ENCODE measurements around the gene EFCAB8. TPM values are rescaled to one million over a fixed set of nuclear protein-coding genes. Genes with fewer than 3 reads are reported as not detected.

Gene EFCAB8
- total and polyA plus RNA-seq, 4 experiments from 2014 or later: 1.5 to 1.8 TPM; not detected in 2

- H3K4me3 Mint-ChIP-seq: peak overlapping the region in 6 of 8 donors; percentile 17 to 84 (median 52)
Observed at GRCh38 chr20:32970115-32970972, 111.6 kb downstream of the EFCAB8 start.

GRCh38 chr20:32970973-32971300, 112.2 kb downstream of the EFCAB8 start:
- H3K27ac Mint-ChIP-seq: no peak overlapping the region
- Histone ChIP-seq H3K36me3 (ENCODE audit: insufficient read depth, low read length) (no peaks in the 10 kb centered on the region), H3K4me3 (ENCODE audit: low read length in 2 of 2) (peak overlapping the region in 1 of 2 donors; percentile 42), H3K27me3 (ENCODE audit: insufficient read depth, low read length) (no peaks in the 10 kb centered on the region), H3K4me1 (ENCODE audit: insufficient read depth, low read length) (peaks cover 91% of the 10 kb centered on the region), H3K9me3 (ENCODE audit: control insufficient read depth in 1 of 2, low read length in 2 of 2) (peaks cover 0 to under 1% of the 10 kb centered on the region in 2 donors), H3K27ac (ENCODE audit: low read depth, low read length) (peak overlapping the region; percentile 94)
- peaks cover 0 to 17% (median 7%) of the 10 kb centered on the region in 8 donors for H3K9me3 Mint-ChIP-seq
- peak overlapping the region in 3 of 8 donors; percentile 13 to 72 (median 29) for H3K4me3 Mint-ChIP-seq
- ChIA-PET CTCF (ENCODE audit: partially characterized antibody) (interaction anchor here (0.8 to 10.1 kb wide), 4 partner anchors 12 to 26 kb away, joined by 3 to 86 read pairs (median 3); no protein-coding TSS in a partner anchor), POLR2A (ENCODE audit: partially characterized antibody) (interaction anchor here (0.6 to 3.6 kb wide), 7 partner anchors 11 to 106 kb away, joined by 3 to 33 read pairs (median 4); partner anchors contain the start of gene SUN5)
- H3K4me1 Mint-ChIP-seq: peaks cover 0 to 74% (median 31%) of the 10 kb centered on the region in 4 donors
- intact Hi-C loops (cut with micrococcal nuclease): loop anchor here (5.0 to 10.0 kb wide), 3 partner anchors 36 to 436 kb away; partner anchors contain the start of gene BPIFB2
- H3K27me3 Mint-ChIP-seq: no peaks in the 10 kb centered on the region
- DNase-seq: no peak
- peaks cover 3 to 14% of the 10 kb centered on the region in 2 donors for H3K36me3 Mint-ChIP-seq

More at GRCh38 chr20:32970115-32970972, 111.6 kb downstream of the EFCAB8 start:
- intact Hi-C loops (cut with micrococcal nuclease): loop anchor here (5.0 to 10.0 kb wide), 3 partner anchors 37 to 436 kb away; partner anchors contain the start of gene BPIFB2
- peaks cover 0 to 11% (median 4%) of the 10 kb centered on the region in 8 donors for H3K9me3 Mint-ChIP-seq
- no peak for DNase-seq
- no peaks in the 10 kb centered on the region for H3K36me3 ChIP-seq (ENCODE audit: insufficient read depth, low read length)
- H3K4me3 ChIP-seq (ENCODE audit: low read length in 2 of 2): peak overlapping the region in 1 of 2 donors; percentile 42
- peaks cover 0 to 74% (median 32%) of the 10 kb centered on the region in 4 donors for H3K4me1 Mint-ChIP-seq
- H3K36me3 Mint-ChIP-seq: peaks cover 3 to 14% of the 10 kb centered on the region in 2 donors
- H3K9me3 ChIP-seq (ENCODE audit: control insufficient read depth in 1 of 2, low read length in 2 of 2): no peaks in the 10 kb centered on the region
- POLR2A ChIA-PET (ENCODE audit: partially characterized antibody): interaction anchor here (0.6 to 3.6 kb wide), 3 partner anchors 20 to 107 kb away, joined by 3 to 33 read pairs (median 3); no protein-coding TSS in a partner anchor
- H3K27me3 Mint-ChIP-seq: no peaks in the 10 kb centered on the region
- H3K27ac ChIP-seq (ENCODE audit: low read depth, low read length): peak overlapping the region; percentile 94
- H3K27ac Mint-ChIP-seq: peak overlapping the region in 4 of 7 donors; percentile 95 to 99 (median 97)
- CTCF ChIA-PET (ENCODE audit: partially characterized antibody): interaction anchor here (0.8 to 10.1 kb wide), 3 partner anchors 13 to 26 kb away, joined by 3 to 86 read pairs (median 3); no protein-coding TSS in a partner anchor
- no peaks in the 10 kb centered on the region for H3K27me3 ChIP-seq (ENCODE audit: insufficient read depth, low read length)
- peaks cover 92% of the 10 kb centered on the region for H3K4me1 ChIP-seq (ENCODE audit: insufficient read depth, low read length)

- H3K27me3 Mint-ChIP-seq: no peaks in the 10 kb centered on the region
Observed at GRCh38 chr20:32971703-32972161, 113.0 kb downstream of the EFCAB8 start.

GRCh38 chr20:32972181-32973076, 113.7 kb downstream of the EFCAB8 start:
- POLR2A ChIA-PET (ENCODE audit: partially characterized antibody): interaction anchor here (0.7 to 3.6 kb wide), 12 partner anchors 9 to 70 kb away, joined by 3 to 33 read pairs (median 4); partner anchors contain the start of gene SUN5
- peak overlapping the region; percentile 13 to 42 for H3K4me3 ChIP-seq (ENCODE audit: low read length in 2 of 2)
- intact Hi-C loops (cut with micrococcal nuclease): loop anchor here (1.0 to 10.0 kb wide), 4 partner anchors 27 to 438 kb away; partner anchors contain the start of gene BPIFB2
- peaks cover 11 to 15% of the 10 kb centered on the region in 2 donors for H3K36me3 Mint-ChIP-seq
- H3K27me3 ChIP-seq (ENCODE audit: insufficient read depth, low read length): no peaks in the 10 kb centered on the region
- no peaks in the 10 kb centered on the region for H3K36me3 ChIP-seq (ENCODE audit: insufficient read depth, low read length)
- peak; percentile 91 to 97 (median 93) for DNase-seq
- H3K27ac Mint-ChIP-seq: no peak overlapping the region
- CTCF ChIA-PET (ENCODE audit: partially characterized antibody): interaction anchor here (0.9 to 10.1 kb wide), 6 partner anchors 11 to 64 kb away, joined by 3 to 86 read pairs (median 3); partner anchors contain the start of gene SUN5
- H3K4me3 Mint-ChIP-seq: peak overlapping the region in 1 of 8 donors; percentile 36
- H3K27ac ChIP-seq (ENCODE audit: low read depth, low read length): peak overlapping the region; percentile 94
- H3K4me1 ChIP-seq (ENCODE audit: insufficient read depth, low read length): peaks cover 91% of the 10 kb centered on the region
- H3K9me3 Mint-ChIP-seq: peaks cover 0 to 32% (median 17%) of the 10 kb centered on the region in 8 donors
- peaks cover 0 to 13% of the 10 kb centered on the region in 2 donors for H3K9me3 ChIP-seq (ENCODE audit: control insufficient read depth in 1 of 2, low read length in 2 of 2)
- peaks cover 8 to 70% (median 34%) of the 10 kb centered on the region in 4 donors for H3K4me1 Mint-ChIP-seq
- no peaks in the 10 kb centered on the region for H3K27me3 Mint-ChIP-seq

More at GRCh38 chr20:32971703-32972161, 113.0 kb downstream of the EFCAB8 start:
- H3K36me3 Mint-ChIP-seq: peaks cover 9 to 16% of the 10 kb centered on the region in 2 donors
- no peak overlapping the region for H3K27ac Mint-ChIP-seq
- Histone ChIP-seq H3K27ac (ENCODE audit: low read depth, low read length) (peak overlapping the region; percentile 94), H3K9me3 (ENCODE audit: control insufficient read depth in 1 of 2, low read length in 2 of 2) (peaks cover 0 to 8% of the 10 kb centered on the region in 2 donors), H3K4me1 (ENCODE audit: insufficient read depth, low read length) (peaks cover 91% of the 10 kb centered on the region), H3K36me3 (ENCODE audit: insufficient read depth, low read length) (no peaks in the 10 kb centered on the region), H3K27me3 (ENCODE audit: insufficient read depth, low read length) (no peaks in the 10 kb centered on the region), H3K4me3 (ENCODE audit: low read length in 2 of 2) (peak overlapping the region; percentile 13 to 42)
- DNase-seq: peak in 2 of 5 donors; percentile 54 to 63
- POLR2A ChIA-PET (ENCODE audit: partially characterized antibody): interaction anchor here (1.1 to 3.6 kb wide), 10 partner anchors 8 to 70 kb away, joined by 3 to 33 read pairs (median 4); partner anchors contain the start of gene SUN5
- H3K9me3 Mint-ChIP-seq: peaks cover 0 to 25% (median 13%) of the 10 kb centered on the region in 8 donors
- H3K4me3 Mint-ChIP-seq: no peak overlapping the region
- intact Hi-C loops (cut with micrococcal nuclease): loop anchor here (1.0 to 10.0 kb wide), 4 partner anchors 26 to 437 kb away; partner anchors contain the start of gene BPIFB2
- peaks cover 5 to 73% (median 33%) of the 10 kb centered on the region in 4 donors for H3K4me1 Mint-ChIP-seq
- CTCF ChIA-PET (ENCODE audit: partially characterized antibody): interaction anchor here (0.9 to 10.1 kb wide), 5 partner anchors 12 to 63 kb away, joined by 3 to 86 read pairs (median 3); no protein-coding TSS in a partner anchor

GRCh38 chr20:32973077-32973717, 114.5 kb downstream of the EFCAB8 start:
- H3K27me3 ChIP-seq (ENCODE audit: insufficient read depth, low read length): no peaks in the 10 kb centered on the region
- H3K4me1 ChIP-seq (ENCODE audit: insufficient read depth, low read length): peaks cover 89% of the 10 kb centered on the region
- peaks cover 0 to 13% of the 10 kb centered on the region in 2 donors for H3K9me3 ChIP-seq (ENCODE audit: control insufficient read depth in 1 of 2, low read length in 2 of 2)
- peaks cover 8 to 64% (median 35%) of the 10 kb centered on the region in 4 donors for H3K4me1 Mint-ChIP-seq
- ChIA-PET CTCF (ENCODE audit: partially characterized antibody) (interaction anchor here (1.0 to 10.1 kb wide), 3 partner anchors 10 to 32 kb away, joined by 3 to 86 read pairs (median 9); partner anchors contain the start of gene SUN5), POLR2A (ENCODE audit: partially characterized antibody) (interaction anchor here (1.8 to 3.6 kb wide), 5 partner anchors 7 to 71 kb away, joined by 4 to 33 read pairs (median 11); no protein-coding TSS in a partner anchor)
- H3K36me3 ChIP-seq (ENCODE audit: insufficient read depth, low read length): no peaks in the 10 kb centered on the region
- no peak overlapping the region for H3K27ac Mint-ChIP-seq
- H3K36me3 Mint-ChIP-seq: peaks cover 11 to 15% of the 10 kb centered on the region in 2 donors
- H3K9me3 Mint-ChIP-seq: peaks cover 0 to 32% (median 18%) of the 10 kb centered on the region in 8 donors
- no peaks in the 10 kb centered on the region for H3K27me3 Mint-ChIP-seq
- no peak for DNase-seq
- peak overlapping the region; percentile 3 to 42 for H3K4me3 ChIP-seq (ENCODE audit: low read length in 2 of 2)
- H3K27ac ChIP-seq (ENCODE audit: low read depth, low read length): peak overlapping the region; percentile 94
- peak overlapping the region in 1 of 8 donors; percentile 36 for H3K4me3 Mint-ChIP-seq
- intact Hi-C loops (cut with micrococcal nuclease): loop anchor here (5.0 to 10.0 kb wide), 3 partner anchors 34 to 438 kb away; partner anchors contain the start of gene BPIFB2
